Upper lobe of left lung (tissue), 6 donors: ENCODE measurements around the gene NRSN1. TPM values are rescaled to one million over a fixed set of nuclear protein-coding genes. Genes with fewer than 3 reads are reported as not detected.

ENCODE experiments used
- ATAC-seq, 2 donors: fragments of 200-7000 bp; cut with Tn5 transposase; one replicate each; pipeline ENCODE4 v1.9.1; 2022; ENCODE audit warnings: mild to moderate bottlenecking in 2 of 2, moderate library complexity in 2 of 2; ENCODE audit not compliant: low FRiP score in 2 of 2
- DNase-seq, 2 donors: peaks; one replicate each; pipeline ENCODE4 v3.0.0-alpha.2; 2019 to 2020
- H3K27ac ChIP-seq, 4 donors: fragments of 200-600 bp; sonication (generic); one replicate each; pipeline ENCODE4 v1.5.1; 2016 to 2019
- H3K27me3 ChIP-seq, 4 donors: fragments of 200-600 bp; sonication (generic); one replicate each; pipeline ENCODE4 v1.5.1; 2017 to 2019
- H3K36me3 ChIP-seq, 4 donors: fragments of 200-600 bp; sonication (generic); one replicate each; pipeline ENCODE4 v1.5.1; 2016 to 2019
- H3K4me1 ChIP-seq, 4 donors: fragments of 200-600 bp; sonication (generic); one replicate each; pipeline ENCODE4 v1.5.1; 2018 to 2019
- H3K4me3 ChIP-seq, 4 donors: fragments of 200-600 bp; sonication (generic); one replicate each; pipeline ENCODE4 v1.5.1; 2017 to 2019; ENCODE audit warnings: mild to moderate bottlenecking in 2 of 4, moderate library complexity in 1 of 4
- H3K9me3 ChIP-seq, 4 donors: fragments of 200-600 bp; sonication (generic); one replicate each; pipeline ENCODE4 v1.5.1; 2018 to 2019
- EP300 ChIP-seq, 4 donors: sonication (generic); formaldehyde crosslinking; IDR thresholded peaks; one replicate each; pipeline ENCODE4 v1.5.1; 2017; ENCODE audit warnings: antibody characterized with exemption in 4 of 4, control low read depth in 2 of 4
- POLR2A ChIP-seq, 4 donors: fragments of 450-650 bp; IDR thresholded peaks; one replicate each; pipeline ENCODE4 v1.5.1; 2016 to 2017; ENCODE audit warnings: antibody characterized with exemption in 4 of 4, mild to moderate bottlenecking in 2 of 4
- POLR2AphosphoS5 ChIP-seq, 2 donors: sonication (generic); formaldehyde crosslinking; IDR thresholded peaks; one replicate each; pipeline ENCODE4 v1.5.1; 2017; ENCODE audit warnings: antibody characterized with exemption in 2 of 2
- WGBS, 2 donors: methylation state at CpG; one replicate each; pipeline ENCODE4 v1.1.5; 2017 to 2018; 5-methylcytosine and 5-hydroxymethylcytosine counted together
- small RNA-seq, 4 donors: library from RNA; depleted of rRNA; stranded (forward); fragments of <200 nt; gene quantifications; one replicate each; pipeline ENCODE3, GENCODE V24; 2016
- total RNA-seq, 6 donors: library from RNA; depleted of rRNA in 4 of 6; stranded (reverse); fragments of >200 nt in 4 of 6; gene quantifications; one replicate each; pipeline versions ENCODE4 v1.1.0 to v1.2.1, GENCODE V29; 2016 to 2021
- TF ChIP-seq, protein P1 (sequence below), 6 experiments: fragments of 450-650 bp in 4 of 6; fragments of 200-600 bp in 2 of 6; sonication (generic) in 2 of 6; IDR thresholded peaks; one replicate each; pipeline ENCODE4 v1.5.1; 2016 to 2019; ENCODE audit warnings: antibody characterized with exemption in 6 of 6
- donor health status: DM: no; HTN: no; CAD: no; lungs with moderate emphysema.
- donor health status: DM: no; HTN: yes; CAD: no; lungs with severe emphysema.

The NRSN1 gene
- total RNA-seq, 6 donors from 2014 or later = not detected

DNA sequence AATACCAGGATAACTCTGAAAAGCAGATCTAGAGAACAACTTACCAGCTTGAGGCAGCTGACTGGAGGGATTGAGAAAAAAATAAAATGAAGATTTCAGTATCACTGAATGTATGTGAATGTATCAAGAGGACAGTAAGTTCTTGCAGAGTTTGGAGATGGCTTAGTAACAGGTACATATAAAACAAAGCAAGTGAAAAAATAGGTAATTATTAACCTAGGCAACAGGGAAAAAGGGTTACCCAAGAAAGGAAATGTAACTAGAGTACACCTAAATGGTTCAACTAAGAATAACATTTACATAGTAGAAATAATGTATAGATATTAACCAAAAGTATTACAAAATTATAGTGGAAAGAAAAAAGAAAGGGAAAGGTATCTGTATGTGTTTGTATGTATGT, 67.3 kb downstream of the NRSN1 start:
- Histone ChIP-seq H3K9me3 (no peaks in the 10 kb centered on the region), H3K4me3 (no peak overlapping the region), H3K27me3 (no peaks in the 10 kb centered on the region), H3K4me1 (no peaks in the 10 kb centered on the region), H3K27ac (no peak overlapping the region), H3K36me3 (no peaks in the 10 kb centered on the region)
- TF ChIP-seq EP300 (IDR thresholded peaks at IDR 0.05) = no peak
- TF ChIP-seq, protein P1, sequence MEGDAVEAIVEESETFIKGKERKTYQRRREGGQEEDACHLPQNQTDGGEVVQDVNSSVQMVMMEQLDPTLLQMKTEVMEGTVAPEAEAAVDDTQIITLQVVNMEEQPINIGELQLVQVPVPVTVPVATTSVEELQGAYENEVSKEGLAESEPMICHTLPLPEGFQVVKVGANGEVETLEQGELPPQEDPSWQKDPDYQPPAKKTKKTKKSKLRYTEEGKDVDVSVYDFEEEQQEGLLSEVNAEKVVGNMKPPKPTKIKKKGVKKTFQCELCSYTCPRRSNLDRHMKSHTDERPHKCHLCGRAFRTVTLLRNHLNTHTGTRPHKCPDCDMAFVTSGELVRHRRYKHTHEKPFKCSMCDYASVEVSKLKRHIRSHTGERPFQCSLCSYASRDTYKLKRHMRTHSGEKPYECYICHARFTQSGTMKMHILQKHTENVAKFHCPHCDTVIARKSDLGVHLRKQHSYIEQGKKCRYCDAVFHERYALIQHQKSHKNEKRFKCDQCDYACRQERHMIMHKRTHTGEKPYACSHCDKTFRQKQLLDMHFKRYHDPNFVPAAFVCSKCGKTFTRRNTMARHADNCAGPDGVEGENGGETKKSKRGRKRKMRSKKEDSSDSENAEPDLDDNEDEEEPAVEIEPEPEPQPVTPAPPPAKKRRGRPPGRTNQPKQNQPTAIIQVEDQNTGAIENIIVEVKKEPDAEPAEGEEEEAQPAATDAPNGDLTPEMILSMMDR (IDR thresholded peaks at IDR 0.05) = no peak
- TF ChIP-seq POLR2A (IDR thresholded peaks at IDR 0.05) = no peak
- TF ChIP-seq POLR2AphosphoS5 (IDR thresholded peaks at IDR 0.05) = no peak
- no peak for ATAC-seq
- DNase-seq = no peak

DNA sequence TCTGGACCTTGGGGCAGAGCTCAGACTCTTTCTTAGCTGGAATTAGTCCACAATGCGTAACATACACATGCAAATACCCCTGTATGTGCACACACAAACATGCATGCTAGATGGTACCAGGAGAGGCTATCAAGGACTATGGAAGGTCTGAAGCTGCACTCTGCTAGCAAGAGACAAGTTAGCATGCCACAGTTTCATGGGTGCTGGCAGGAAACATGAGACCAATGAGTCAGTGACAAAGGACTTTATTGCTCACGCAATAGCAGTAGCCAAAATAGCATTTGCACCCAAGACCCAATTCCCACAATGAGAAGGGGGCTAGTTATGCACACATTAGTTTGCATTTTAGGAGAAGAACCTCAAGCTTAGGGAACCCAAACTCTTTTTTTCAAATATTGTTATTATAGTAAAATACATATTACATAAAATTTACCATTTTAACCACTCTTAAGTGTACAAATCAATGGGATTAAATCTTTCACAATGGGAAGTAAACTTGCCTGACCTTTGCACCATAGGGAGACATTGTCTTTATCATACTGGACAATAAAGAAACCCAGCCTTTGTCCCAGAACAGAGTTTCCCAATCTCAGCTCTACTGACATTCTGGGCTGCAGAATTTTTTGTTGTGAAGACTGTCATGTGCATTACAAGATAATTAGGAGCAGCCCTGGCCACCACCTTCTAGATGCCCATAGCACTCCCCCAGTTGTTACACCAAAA, 69.1 kb downstream of the NRSN1 start:
- 88% methylated on average over 2 of the region's 2 CpGs for WGBS, 2 donors
- DNase-seq (no peak), ATAC-seq (no peak)
- TF ChIP-seq POLR2AphosphoS5 (IDR thresholded peaks at IDR 0.05) (no peak), POLR2A (IDR thresholded peaks at IDR 0.05) (no peak), EP300 (IDR thresholded peaks at IDR 0.05) (no peak)
- TF ChIP-seq, protein P1 (IDR thresholded peaks at IDR 0.05) = no peak
- H3K27me3 ChIP-seq = no peaks in the 10 kb centered on the region
- H3K4me1 ChIP-seq = no peaks in the 10 kb centered on the region
- no peak overlapping the region for H3K4me3 ChIP-seq
- no peaks in the 10 kb centered on the region for H3K9me3 ChIP-seq
- H3K27ac ChIP-seq = no peak overlapping the region
- no peaks in the 10 kb centered on the region for H3K36me3 ChIP-seq

DNA sequence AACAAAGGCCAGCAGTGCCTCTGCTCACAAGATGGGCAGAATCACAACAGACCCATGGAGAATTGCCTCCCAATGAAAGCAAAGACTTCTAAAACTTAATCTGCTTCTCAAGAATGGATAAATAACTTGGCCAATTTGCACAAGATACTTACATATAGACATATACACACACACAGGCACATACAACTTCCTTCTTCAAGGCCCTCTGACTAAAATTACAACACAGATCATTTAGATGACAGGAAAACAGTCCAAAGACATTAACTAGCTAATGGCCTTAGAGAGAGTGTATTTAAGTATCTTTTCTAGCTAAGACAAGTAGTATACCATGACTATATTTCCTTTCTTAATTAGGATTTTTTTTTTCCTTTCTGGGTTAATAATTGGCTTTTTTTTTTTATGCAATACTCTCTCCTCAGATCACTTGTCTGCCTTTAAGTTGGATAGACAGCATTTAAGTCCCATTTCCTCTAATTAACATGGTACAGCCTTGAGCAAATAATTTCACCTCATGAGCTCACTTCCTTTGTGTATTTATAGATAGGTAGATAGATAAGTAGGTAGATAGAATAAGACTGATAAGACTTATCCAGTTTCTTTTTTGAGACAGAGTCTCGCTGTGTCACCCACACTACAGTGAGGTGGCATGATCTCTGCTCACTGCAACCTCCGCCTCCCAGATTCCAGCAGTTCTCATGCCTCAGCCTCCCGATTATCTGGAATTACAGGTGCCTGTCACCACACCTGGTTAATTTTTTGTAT, 70.0 kb downstream of the NRSN1 start:
- DNase-seq (no peak), ATAC-seq (no peak)
- TF ChIP-seq, protein P1 (IDR thresholded peaks at IDR 0.05) = no peak
- TF ChIP-seq POLR2AphosphoS5 (IDR thresholded peaks at IDR 0.05) = no peak
- no peak for TF ChIP-seq EP300 (IDR thresholded peaks at IDR 0.05)
- no peak for TF ChIP-seq POLR2A (IDR thresholded peaks at IDR 0.05)
- WGBS, 2 donors = 90 to 92% methylated on average over 3 of the region's 3 CpGs
- Histone ChIP-seq H3K9me3 (no peaks in the 10 kb centered on the region), H3K4me3 (no peak overlapping the region), H3K36me3 (no peaks in the 10 kb centered on the region), H3K27me3 (no peaks in the 10 kb centered on the region), H3K4me1 (no peaks in the 10 kb centered on the region), H3K27ac (no peak overlapping the region)

Small RNAs within 50 kb of the gene (small RNA-seq; reads per million reads assigned to genes)
- gene RF00218 = 0 to 0.06 (median 0) reads per million in 4 donors

Other genes starting within 250 kb of the NRSN1 start
- 1 to 10 TPM; 7.1 to 9.4 (median 7.8) TPM for gene DCDC2, start 231.8 kb downstream of the NRSN1 start, total RNA-seq